ENCODE measurements around the gene KLKB1. TPM values are rescaled to one million over a fixed set of nuclear protein-coding genes. Genes with fewer than 3 reads are reported as not detected.
"Not testable (repeated sequence)": the region's sequence is repeated elsewhere in the genome, so short reads cannot be mapped to it uniquely, and the experiment has no call there.

KLKB1 gene
- total and polyA plus RNA-seq, 2 donors (not counting 1 experiment from before 2014, with no cell fraction given), result 0.06 to 0.17 TPM

- Histone ChIP-seq H3K36me3 (ENCODE audit: control insufficient read depth, insufficient read depth, low read length) (no peaks in the 10 kb centered on the region), H3K9me3 (ENCODE audit: control insufficient read depth, insufficient read depth, low read depth, low read length) (no peaks in the 10 kb centered on the region), H2AFZ (ENCODE audit: low read length) (no peak overlapping the region), H3K4me1 (ENCODE audit: control insufficient read depth, extremely low read depth, insufficient read depth, low read length) (no peaks in the 10 kb centered on the region), H3K79me2 (ENCODE audit: control insufficient read depth, insufficient read depth, low read length) (no peaks in the 10 kb centered on the region), H3K9ac (ENCODE audit: insufficient read depth, low read length) (no peak overlapping the region), H4K20me1 (ENCODE audit: control insufficient read depth, extremely low read depth, insufficient read depth, low read length) (no peaks in the 10 kb centered on the region), H3K27ac (ENCODE audit: insufficient read depth, low read length) (no peak overlapping the region), H3K4me3 (replicated peaks in 1 of 4; ENCODE audit: control extremely low read depth in 1 of 4, insufficient read depth in 1 of 4, low read depth in 3 of 4, low read length in 4 of 4) (no peak overlapping the region), H3K4me2 (ENCODE audit: extremely low read depth, insufficient read depth, low read length) (no peak overlapping the region), H3K27me3 (ENCODE audit: control insufficient read depth, insufficient read depth, low read length) (no peaks in the 10 kb centered on the region)
- no peak for DNase-seq (ENCODE audit: low read depth in 2 of 2)
- TF ChIP-seq CTCF (conservative IDR thresholded peaks at IDR 0.05 in 1 of 2, IDR thresholded peaks at IDR 0.05 in 1 of 2; ENCODE audit: low read depth in 1 of 2, low read length in 2 of 2) (no peak), EZH2 (IDR thresholded peaks at IDR 0.05; ENCODE audit: low read length, missing control alignments) (no peak)
Measured at GRCh38 chr4:186244835-186245234, 17.5 kb downstream of the KLKB1 start.

GRCh38 chr4:186247062-186247752 lies 19.9 kb downstream of the KLKB1 start:
- H3K9ac ChIP-seq (ENCODE audit: insufficient read depth, low read length); H2AFZ ChIP-seq (ENCODE audit: low read length); DNase-seq (ENCODE audit: low read depth in 2 of 2); H3K4me2 ChIP-seq (ENCODE audit: extremely low read depth, insufficient read depth, low read length); H3K79me2 ChIP-seq (ENCODE audit: control insufficient read depth, insufficient read depth, low read length); H3K4me1 ChIP-seq (ENCODE audit: control insufficient read depth, extremely low read depth, insufficient read depth, low read length); H4K20me1 ChIP-seq (ENCODE audit: control insufficient read depth, extremely low read depth, insufficient read depth, low read length); H3K9me3 ChIP-seq (ENCODE audit: control insufficient read depth, insufficient read depth, low read depth, low read length); H3K4me3 ChIP-seq (replicated peaks in 1 of 4; ENCODE audit: control extremely low read depth in 1 of 4, insufficient read depth in 1 of 4, low read depth in 3 of 4, low read length in 4 of 4); H3K27me3 ChIP-seq (ENCODE audit: control insufficient read depth, insufficient read depth, low read length); H3K36me3 ChIP-seq (ENCODE audit: control insufficient read depth, insufficient read depth, low read length); H3K27ac ChIP-seq (ENCODE audit: insufficient read depth, low read length): not testable (repeated sequence)

- no peak for TF ChIP-seq CTCF (conservative IDR thresholded peaks at IDR 0.05 in 1 of 2, IDR thresholded peaks at IDR 0.05 in 1 of 2; ENCODE audit: low read depth in 1 of 2, low read length in 2 of 2)
- TF ChIP-seq EZH2 (IDR thresholded peaks at IDR 0.05; ENCODE audit: low read length, missing control alignments), result no peak
- no peak overlapping the region for H3K4me2 ChIP-seq (ENCODE audit: extremely low read depth, insufficient read depth, low read length)
- no peak overlapping the region for H3K27ac ChIP-seq (ENCODE audit: insufficient read depth, low read length)
Measured at GRCh38 chr4:186248643-186249042, 21.3 kb downstream of the KLKB1 start.

More at GRCh38 chr4:186248643-186249042, 21.3 kb downstream of the KLKB1 start:
- Histone ChIP-seq H3K9me3 (ENCODE audit: control insufficient read depth, insufficient read depth, low read depth, low read length) (no peaks in the 10 kb centered on the region), H3K9ac (ENCODE audit: insufficient read depth, low read length) (no peak overlapping the region), H3K27me3 (ENCODE audit: control insufficient read depth, insufficient read depth, low read length) (no peaks in the 10 kb centered on the region), H3K4me3 (replicated peaks in 1 of 4; ENCODE audit: control extremely low read depth in 1 of 4, insufficient read depth in 1 of 4, low read depth in 3 of 4, low read length in 4 of 4) (no peak overlapping the region), H3K4me1 (ENCODE audit: control insufficient read depth, extremely low read depth, insufficient read depth, low read length) (no peaks in the 10 kb centered on the region), H3K79me2 (ENCODE audit: control insufficient read depth, insufficient read depth, low read length) (no peaks in the 10 kb centered on the region), H4K20me1 (ENCODE audit: control insufficient read depth, extremely low read depth, insufficient read depth, low read length) (no peaks in the 10 kb centered on the region), H3K36me3 (ENCODE audit: control insufficient read depth, insufficient read depth, low read length) (no peaks in the 10 kb centered on the region), H2AFZ (ENCODE audit: low read length) (no peak overlapping the region)
- no peak for DNase-seq (ENCODE audit: low read depth in 2 of 2)

All from fibroblast of lung (primary cell).